ENCODE data around the gene TOR1AIP2.
"Not testable (repeated sequence)": the region's sequence is repeated elsewhere in the genome, so short reads cannot be mapped to it uniquely, and the experiment has no call there.

TOR1AIP2 gene

DNA sequence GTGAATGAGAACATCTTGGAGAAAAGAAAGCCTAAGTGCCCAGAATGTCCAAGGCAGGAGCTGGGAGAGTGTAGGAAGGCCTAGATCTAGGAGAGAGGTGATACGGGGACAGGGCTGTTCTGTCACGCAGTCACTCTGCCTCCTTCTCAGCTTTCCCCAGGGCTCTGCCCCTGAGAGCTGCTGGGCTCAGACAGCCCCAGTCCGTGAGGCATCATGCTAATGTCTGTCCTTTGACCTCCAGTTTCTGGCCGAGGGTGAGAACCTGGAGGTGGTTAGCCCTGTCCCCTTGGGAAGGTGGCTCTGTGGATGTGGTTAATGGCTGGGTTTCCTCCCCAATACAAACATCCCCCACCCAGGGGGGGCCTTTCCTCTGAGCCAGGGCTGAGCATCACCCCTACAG lies 71.3 kb downstream of the TOR1AIP2 start:
- no peak for DNase-seq (ENCODE audit: low read depth)

DNA sequence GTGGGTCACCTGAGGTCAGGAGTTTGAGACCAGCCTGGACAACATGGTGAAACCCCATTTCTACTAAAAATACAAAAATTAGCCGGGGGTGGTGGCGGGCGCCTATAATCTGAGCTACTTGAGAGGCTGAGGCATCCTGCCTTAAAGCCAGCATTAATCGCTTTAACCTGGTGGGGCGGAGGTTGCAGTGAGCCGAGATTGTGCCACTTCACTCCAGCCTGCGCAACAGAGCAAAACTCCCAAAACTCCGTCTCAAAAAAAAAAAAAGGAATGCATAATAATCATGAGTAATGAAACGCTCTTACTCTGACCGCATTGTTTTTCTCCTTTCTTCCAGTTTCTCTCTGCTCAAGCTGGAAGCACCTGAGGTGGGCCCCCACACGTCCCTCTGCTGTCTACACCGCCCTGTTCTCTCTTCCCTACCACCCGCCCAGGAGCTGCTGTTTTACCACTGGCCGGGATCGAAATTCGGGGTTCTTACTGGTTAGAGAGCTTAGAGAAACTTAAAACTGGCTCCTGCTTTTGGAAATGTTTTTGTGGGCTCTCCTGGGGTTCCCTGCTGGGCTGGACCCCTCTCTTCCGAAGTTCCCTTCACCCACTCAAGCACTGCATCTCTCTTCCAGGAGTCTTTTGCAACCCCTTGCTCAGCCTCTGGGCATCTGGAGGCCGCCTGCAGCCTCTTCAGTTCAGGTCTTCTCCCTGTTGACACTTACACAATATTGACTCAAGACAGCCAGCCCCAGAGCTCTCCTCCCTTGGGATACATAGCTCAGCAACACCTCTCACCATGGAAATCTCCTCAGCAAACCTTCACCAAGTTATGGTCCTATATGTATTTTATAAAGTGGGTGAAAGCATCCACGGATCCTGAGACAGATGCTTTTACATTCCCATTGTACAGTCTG lies 72.1 kb downstream of the TOR1AIP2 start:
- no peak for DNase-seq (ENCODE audit: low read depth)

DNA sequence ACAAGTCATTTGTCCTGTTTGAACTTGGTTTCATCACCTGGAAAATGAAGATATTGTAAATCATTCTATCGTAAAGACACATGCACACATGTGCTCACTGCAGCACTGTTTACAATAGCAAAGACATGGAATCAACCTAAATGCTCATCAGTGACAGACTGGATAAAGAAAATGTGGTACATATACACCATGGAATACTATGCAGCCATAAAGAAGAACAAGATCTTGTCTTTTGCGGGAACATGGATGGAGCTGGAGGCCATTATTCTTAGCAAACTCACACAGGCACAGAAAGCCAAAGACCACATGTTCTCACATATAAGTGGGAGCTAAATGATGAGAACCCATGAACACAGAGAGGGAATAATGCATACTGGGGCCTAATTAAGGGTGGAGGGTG lies 73.2 kb downstream of the TOR1AIP2 start:
- not testable (repeated sequence) for DNase-seq (ENCODE audit: low read depth)

DNA sequence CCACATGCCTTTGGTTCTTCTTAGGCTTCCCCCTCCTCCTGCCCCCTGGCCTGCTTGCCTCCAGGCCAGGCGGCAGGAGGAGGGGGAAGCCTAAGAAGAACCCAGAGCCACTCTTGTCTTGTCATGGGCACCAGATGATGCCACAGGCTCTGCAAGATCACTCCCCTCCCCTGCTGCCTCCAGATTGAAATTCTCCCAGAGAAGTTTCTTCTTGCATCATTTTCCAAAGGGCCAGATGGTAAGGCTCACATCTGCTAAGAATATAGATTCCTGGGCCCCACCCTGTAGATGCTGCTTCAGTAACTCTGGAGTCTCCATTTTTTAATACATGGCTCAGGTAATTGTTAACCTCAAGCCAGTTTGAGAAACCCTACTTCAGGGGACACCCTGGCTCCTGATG lies 73.7 kb downstream of the TOR1AIP2 start:
- DNase-seq (ENCODE audit: low read depth), result no peak

DNA sequence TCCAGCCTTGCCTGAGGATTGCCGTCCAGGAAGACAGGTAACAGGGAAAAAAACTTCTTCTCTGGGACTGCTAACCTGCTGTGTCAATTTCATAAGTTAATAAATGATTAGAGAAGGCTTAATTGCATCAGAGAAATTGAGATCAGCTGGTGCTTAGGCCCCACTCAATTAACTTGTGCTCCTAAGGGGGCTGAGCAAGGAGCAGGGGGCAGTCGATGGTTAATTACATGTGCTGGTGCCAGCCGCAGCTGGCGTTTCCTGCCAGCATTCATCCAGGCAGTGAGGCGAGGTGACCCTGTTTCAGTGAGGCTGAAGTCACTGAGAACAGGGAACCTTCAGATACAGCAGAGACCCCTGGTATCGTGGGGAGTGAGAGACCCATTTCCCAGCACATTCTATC lies 74.5 kb downstream of the TOR1AIP2 start:
- no peak for DNase-seq (ENCODE audit: low read depth)

DNA sequence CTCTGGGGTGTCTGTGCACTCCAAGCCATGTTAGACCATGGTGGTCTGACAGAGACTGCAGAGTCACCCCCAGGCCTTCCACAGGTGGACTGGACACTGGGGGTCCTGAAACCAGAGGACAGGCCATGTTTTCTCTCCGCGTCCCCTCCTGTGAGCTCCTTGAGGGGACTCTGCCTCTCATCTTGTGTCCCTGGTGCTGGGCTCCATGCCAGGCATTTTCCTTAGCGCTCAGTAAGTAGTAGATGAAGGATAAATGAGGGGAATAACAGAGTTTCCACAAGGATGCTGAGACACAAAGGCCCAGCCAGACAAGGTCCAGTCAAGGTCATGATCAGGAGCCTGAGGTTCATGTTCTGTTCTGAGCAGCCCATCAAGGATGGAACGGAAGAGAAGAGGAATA lies 77.1 kb downstream of the TOR1AIP2 start:
- no peak for DNase-seq (ENCODE audit: low read depth)

DNA sequence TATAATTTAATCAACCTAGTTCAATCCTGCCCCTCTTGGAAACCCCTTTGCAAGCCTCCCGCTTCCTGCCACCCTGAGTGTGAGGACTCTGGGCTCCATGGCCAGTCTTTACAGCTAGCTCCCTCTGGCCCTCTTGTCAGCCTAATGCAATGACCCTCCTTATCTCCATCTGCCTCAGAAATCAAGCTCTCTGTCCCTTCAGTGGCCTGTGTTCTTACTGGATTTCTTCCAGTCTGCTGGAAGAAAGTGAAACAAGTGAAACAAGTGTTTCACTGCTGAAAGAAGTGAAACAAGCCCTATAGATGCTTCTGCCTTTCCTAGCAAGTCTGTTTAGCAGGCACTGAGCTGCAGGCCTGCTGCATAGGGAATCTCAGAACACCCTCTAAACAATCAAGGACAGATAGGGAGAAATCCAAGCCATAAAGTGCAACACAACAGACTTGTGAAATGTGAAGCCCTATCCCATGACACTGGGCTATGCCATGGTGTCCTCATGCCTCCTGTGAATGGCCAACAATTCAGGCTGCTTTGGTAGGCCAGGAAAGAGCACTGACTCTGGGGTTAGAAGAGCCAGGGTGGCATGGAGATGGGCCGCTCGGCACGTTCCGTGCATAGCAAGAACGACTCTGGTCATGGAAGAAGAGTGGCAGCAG lies 78.6 kb downstream of the TOR1AIP2 start:
- no peak for DNase-seq (ENCODE audit: low read depth)

DNA sequence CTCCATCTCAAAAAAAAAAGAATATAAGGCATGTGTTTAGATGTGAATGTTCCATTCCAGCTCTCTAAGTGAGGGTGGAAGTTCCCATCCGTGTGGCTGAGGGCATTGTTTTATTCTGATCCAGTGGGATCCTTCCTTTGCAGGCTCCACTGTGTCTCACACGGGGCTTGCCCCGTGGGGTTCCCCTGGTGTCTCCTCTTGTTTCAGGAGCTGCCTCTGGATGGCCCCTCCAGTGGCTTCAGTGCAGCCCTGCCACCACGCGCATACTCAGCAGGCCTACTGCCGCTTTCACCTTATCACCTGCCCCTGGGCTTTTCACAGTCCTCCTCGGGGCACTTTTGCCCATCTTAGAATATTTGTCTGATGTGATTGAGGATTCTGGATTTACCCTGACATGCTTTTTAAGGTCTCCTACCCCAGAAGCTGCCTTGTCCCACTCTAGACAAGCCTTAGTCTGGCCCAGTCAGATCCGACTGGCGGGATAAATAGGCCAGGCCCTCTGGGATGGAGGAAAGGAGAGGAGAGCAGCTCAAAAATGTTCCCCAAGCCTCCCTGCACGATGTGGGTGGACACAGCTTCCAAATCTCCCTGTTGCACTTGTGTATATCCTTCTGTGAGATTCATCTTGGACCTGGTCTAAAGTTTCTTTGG lies 79.3 kb downstream of the TOR1AIP2 start:
- no peak for DNase-seq (ENCODE audit: low read depth)

DNA sequence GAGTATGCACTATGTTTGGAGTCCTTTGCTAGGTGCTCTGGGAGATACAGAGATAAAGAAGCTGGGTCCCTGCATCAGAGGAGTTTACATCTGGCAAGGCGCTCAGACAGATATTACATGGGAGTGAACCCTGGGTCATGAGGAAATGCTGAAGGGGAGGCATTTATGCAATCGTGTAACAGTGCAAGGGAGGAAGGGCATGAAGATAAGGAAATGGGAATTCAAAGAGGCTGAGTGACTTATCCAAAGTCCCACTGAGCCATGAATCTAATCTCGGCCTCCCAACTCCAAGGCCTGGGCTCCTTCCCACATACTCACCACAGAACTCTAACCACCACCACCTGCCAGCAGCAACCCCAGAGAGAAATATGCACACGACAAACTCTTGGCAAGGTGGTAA lies 82.9 kb downstream of the TOR1AIP2 start:
- DNase-seq (ENCODE audit: low read depth), result no peak

DNA sequence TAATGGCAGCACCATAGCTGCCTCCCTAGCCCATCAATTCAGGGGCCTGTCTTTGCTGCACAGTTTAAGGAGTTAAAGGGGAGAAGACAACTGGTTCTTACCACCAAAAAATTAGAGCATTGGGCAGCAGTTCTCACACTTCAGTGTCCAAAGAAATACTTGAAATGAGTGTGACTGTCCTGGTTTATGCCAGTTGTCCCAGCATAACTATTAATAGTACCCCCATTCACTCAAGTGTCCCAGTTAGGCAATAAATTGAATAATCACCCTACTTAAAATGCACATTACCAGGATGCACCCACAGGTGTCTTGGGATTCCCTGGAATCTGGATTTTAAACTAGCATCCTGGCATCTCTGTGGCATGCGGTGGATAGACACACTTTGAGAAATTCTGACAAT lies 83.5 kb downstream of the TOR1AIP2 start:
- no peak for DNase-seq (ENCODE audit: low read depth)

DNA sequence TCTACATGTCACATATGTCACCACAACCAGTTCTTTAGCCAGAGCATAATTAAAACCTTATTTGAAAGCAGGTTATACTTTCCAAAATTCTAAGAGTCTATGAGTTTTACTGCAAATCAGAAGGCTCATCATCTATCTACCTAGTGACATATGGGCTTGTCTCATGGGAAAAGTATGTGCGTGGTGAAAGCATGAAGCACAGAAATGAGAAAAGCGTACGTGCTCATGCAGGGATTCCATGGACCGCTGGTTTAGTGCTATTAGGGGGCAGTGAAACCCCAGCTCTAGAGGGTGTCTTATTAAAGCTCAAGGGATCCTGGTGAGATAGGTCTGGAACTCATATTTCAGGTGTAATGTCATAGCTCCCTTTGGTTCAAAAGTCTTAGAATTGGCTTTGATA lies 84.3 kb downstream of the TOR1AIP2 start:
- no peak for DNase-seq (ENCODE audit: low read depth)
